ENCODE data around the gene TMEM161A. TPM values are rescaled to one million over a fixed set of nuclear protein-coding genes. Genes with fewer than 3 reads are reported as not detected.

The TMEM161A gene
- total and polyA plus RNA-seq, 11 donors = 12.3 to 29.7 (median 22.1) TPM

- Histone ChIP-seq H3K4me3 (no peak overlapping the region), H3K27me3 (no peaks in the 10 kb centered on the region), H3K9me3 (peaks cover 0 to 14% (median 5%) of the 10 kb centered on the region in 12 donors), H3K36me3 (peaks cover 0 to 17% (median 5%) of the 10 kb centered on the region in 9 donors), H3K27ac (no peak overlapping the region), H3K4me1 (no peaks in the 10 kb centered on the region)
- TF ChIP-seq CTCF (IDR thresholded peaks at IDR 0.05) (no peak), POLR2A (IDR thresholded peaks at IDR 0.05) (no peak)
- DNase-seq (no peak), ATAC-seq (no peak)
- intact Hi-C loops (cut with DNase I) = no loop called here
- 96 to 98% (median 97%) methylated on average over 6 of the region's 6 CpGs for WGBS, 4 donors
Measured at GRCh38 chr19:19126102-19126501, 12.2 kb downstream of the TMEM161A start.

GRCh38 chr19:19123386-19123785 lies 14.9 kb downstream of the TMEM161A start:
- H3K27ac ChIP-seq = no peak overlapping the region
- TF ChIP-seq POLR2A (IDR thresholded peaks at IDR 0.05) (no peak), CTCF (IDR thresholded peaks at IDR 0.05) (no peak)
- ATAC-seq (no peak), DNase-seq (no peak)
- intact Hi-C loops (cut with DNase I) = no loop called here
- no peak overlapping the region for H3K4me3 ChIP-seq
- H3K27me3 ChIP-seq = no peaks in the 10 kb centered on the region
- peaks cover 0 to 14% (median 5%) of the 10 kb centered on the region in 12 donors for H3K9me3 ChIP-seq
- no peaks in the 10 kb centered on the region for H3K4me1 ChIP-seq
- H3K36me3 ChIP-seq = peaks cover 0 to 33% (median 16%) of the 10 kb centered on the region in 9 donors

- intact Hi-C loops (cut with DNase I) = no loop called here
- TF ChIP-seq POLR2A (IDR thresholded peaks at IDR 0.05) (no peak), CTCF (IDR thresholded peaks at IDR 0.05) (no peak)
- 81 to 88% (median 87%) methylated on average over 1 of the region's 1 CpG for WGBS, 4 donors
- ATAC-seq = no peak
- Histone ChIP-seq H3K27ac (no peak overlapping the region), H3K9me3 (peaks cover 0 to 14% (median 5%) of the 10 kb centered on the region in 12 donors), H3K36me3 (peaks cover 0 to 38% (median 16%) of the 10 kb centered on the region in 9 donors), H3K4me1 (no peaks in the 10 kb centered on the region), H3K4me3 (no peak overlapping the region), H3K27me3 (no peaks in the 10 kb centered on the region)
- no peak for DNase-seq
Measured at GRCh38 chr19:19122902-19123301, 15.4 kb downstream of the TMEM161A start.

- no peak for DNase-seq
- Histone ChIP-seq H3K4me3 (no peak overlapping the region), H3K36me3 (peaks cover 0 to 38% (median 16%) of the 10 kb centered on the region in 9 donors), H3K27me3 (no peaks in the 10 kb centered on the region), H3K27ac (no peak overlapping the region), H3K9me3 (peaks cover 0 to 14% (median 5%) of the 10 kb centered on the region in 12 donors), H3K4me1 (no peaks in the 10 kb centered on the region)
- WGBS, 4 donors = 79 to 93% (median 90%) methylated on average over 8 to 10 of the region's 10 CpGs
- peak in 1 of 4 donors; percentile 11 for ATAC-seq
- intact Hi-C loops (cut with DNase I) = no loop called here
- TF ChIP-seq CTCF (IDR thresholded peaks at IDR 0.05) = no peak
- no peak for TF ChIP-seq POLR2A (IDR thresholded peaks at IDR 0.05)
Measured at GRCh38 chr19:19121371-19121770, 16.9 kb downstream of the TMEM161A start.

All from heart left ventricle (tissue), 16 donors.